Stimulated activated CD8-positive, alpha-beta memory T cell treated with anti-CD3 and anti-CD28 coated beads, Interleukin-12 subunit alpha, Interleukin-12 subunit beta, amount 100 ng/mL, for 24 hours (primary cell): ENCODE data around the gene TEX22.

Experiments used
- DNase-seq: peaks from one replicate; pipeline ENCODE4 v3.0.0-alpha.2; 2020; ENCODE audit errors: extremely low read depth

The TEX22 gene

DNA sequence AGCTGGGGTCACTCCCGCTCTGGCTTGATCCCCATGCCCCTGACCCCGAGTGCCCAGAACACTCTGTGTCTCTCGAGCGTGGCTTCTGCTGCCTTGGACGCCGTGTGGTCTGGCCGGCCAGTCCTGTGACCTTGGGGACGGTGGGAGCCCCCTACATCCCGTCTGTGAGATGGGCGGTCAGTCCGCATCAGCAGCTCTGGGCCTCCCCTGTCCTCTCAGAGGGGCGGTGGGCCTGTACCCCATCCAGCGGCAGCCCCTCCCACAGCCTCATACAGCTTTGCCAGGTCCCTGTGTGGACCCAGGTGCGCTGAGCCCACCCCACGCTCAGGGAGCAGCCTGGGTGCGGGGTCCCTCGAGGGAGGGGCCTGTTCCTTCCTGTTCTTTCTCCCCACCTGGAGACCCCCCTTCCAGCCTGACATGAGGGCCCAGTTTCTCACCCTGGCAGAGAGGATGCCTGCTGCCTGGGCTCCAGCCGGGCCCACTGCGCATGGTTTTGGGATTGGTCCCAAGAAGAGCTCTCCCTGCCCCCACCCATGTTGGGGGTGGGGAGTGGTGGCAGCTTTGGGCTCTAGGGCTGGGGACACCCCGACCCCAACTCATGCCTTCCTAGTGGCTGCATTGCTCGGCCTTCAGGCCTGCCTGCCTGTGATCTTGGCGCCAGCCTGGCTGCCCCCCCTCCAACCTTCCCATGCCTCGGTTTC lies 22.8 kb downstream of the TEX22 start:
- DNase-seq, result no peak

DNA sequence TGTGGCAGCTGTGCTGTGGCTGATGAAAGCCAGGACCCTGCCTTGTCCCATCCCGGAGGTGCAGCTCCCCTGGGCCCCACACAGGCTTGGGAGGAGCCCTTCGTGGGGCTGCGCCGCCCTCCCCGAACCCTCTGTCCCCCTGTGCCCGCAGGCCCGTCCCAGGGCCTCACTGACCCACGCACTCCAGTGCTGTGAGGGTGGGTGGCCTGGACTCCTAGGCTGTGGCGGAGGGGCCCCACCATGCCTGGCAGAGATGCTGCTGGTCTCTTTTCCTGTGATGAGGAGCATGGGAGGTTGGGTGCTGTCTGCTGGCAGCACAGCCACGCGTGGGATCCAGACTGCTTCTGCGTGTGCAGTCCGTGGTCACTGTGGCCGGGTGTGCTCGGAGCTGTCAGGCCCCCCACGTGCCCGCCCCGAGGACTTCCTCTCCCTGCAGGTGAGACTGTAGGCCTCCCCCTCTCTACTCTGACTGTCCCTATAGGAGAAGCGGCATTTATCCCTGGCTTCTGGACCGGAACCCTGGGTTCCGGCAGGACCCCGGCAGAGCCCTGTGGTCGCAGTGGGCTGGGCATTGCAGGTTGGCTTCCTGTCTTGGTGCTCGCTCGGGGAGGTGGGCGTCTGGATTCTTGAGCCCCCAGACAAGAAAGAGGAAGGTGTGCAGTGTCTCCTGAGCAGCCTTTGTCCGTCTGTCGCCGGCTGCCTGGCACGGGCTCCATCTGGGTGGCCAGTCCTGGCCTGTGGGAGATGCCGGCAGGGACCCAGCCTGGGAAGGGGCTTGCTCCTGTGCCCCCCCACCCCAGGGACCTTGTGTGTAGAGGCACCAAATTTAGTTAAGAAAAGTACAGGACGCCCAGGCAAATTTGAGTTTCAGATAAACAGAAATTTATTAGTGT lies 23.6 kb downstream of the TEX22 start:
- DNase-seq, result no peak

DNA sequence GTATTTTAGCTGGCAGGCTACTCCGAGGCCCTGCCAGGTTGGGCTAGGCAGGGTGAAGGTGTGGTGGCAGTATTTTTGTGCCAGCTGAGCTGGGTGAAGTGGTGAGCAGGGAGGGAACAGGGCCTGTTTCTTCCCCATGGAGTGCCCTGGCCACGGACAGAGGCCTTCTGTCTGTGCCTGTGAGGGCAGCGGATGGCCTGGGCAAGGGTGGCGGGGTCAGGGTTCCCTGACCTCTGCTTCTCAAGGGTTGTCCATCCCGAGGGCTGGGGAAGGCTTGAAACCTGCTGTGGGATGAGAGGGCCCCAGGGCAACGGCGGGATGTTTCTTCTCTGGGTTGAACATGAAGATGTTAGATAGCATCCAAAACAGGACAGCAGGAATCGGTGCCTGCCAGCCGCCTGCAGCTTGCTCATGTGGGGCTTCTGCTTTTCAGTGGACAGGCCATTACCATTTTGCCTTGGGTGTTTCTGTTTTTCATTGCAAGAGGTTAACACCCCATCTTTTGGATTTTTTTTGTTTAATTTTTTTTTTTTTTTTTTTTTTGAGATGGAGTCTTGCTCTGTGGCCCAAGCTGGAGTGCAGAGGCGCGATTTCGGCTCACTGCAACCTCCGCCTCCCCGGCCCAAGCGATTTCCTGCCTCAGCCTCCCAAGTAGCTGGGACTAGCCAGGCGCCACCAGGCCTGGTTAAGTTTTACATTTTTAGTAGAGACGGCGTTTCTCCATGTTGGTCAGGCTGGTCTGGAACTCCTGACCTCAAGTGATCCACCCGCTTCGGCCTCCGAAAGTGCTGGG lies 24.6 kb downstream of the TEX22 start:
- no peak for DNase-seq

DNA sequence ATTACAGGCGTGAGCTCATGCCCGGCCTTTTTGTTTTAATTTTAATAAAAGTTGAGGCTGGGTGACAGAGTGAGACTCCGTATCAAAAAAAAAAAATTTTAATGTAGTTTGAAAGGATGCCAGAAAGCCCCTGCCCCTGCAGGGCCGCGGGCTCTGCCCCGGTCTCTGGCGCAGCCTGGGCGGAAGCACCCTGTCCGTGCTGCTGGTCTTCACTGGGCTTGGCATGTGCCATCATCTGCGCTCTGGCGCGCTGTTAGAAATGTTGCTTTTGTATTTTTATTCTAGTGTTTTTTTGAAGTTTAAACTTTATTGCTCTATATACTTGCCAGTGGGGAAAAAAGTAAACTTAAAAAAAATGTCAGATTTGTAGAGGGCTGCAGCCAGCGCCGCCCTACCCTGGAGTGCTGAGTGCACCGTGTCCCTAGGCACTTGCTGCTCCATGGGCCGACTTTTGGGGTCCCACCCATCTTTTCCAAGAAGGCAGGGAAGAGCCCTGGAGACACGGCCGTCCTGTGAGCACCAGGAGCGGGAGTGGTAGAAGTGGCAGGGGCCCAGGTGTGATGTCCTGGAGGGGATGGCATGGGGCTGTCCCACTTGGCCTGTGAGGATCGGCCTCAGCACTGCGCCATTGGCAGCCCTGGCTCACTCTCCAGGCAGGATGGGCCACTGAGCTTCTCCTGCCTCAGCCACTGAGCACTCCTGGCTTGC lies 25.3 kb downstream of the TEX22 start:
- DNase-seq, result no peak

DNA sequence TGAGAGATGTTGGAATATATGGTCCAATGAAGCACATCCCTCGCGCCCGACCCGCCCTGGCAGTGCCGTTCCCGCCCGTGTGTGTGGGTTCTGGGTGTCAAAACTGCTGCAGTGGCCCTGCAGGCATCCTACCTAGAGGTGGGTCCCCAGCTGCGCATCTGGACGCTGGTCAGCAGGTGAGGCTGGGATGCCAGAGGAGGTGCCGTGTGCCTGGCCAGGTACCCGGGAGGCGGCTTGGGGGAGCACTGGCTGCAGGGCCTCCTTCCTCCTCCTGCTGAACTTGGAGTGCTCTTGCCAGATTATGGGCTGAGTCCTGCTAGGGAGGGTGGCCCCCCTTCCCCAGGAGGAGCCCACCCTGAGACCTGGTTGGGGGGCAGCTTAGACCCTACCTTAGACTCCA lies 26.5 kb downstream of the TEX22 start:
- DNase-seq, result no peak

DNA sequence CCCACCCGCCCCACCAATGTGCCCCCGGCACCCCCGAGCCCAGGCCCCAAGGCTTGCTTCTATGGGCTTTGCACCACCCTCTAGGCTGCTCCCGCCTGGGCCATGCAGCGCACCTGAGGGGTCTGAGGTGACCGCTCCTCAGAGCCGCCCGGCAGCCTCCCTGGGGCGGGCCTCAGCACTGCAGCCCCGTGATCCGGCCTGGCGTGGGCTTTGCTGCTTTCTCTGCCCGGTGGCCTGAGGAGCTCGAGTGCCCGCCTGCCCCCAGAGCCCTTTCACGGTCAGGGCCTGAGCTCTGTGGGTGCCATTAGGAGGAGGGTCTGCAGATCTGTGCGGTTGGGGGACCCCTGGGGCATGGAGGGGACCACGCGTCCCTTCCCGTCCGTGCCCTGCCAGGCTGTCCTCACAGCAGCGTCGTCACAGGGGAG lies 27.5 kb downstream of the TEX22 start:
- no peak for DNase-seq

DNA sequence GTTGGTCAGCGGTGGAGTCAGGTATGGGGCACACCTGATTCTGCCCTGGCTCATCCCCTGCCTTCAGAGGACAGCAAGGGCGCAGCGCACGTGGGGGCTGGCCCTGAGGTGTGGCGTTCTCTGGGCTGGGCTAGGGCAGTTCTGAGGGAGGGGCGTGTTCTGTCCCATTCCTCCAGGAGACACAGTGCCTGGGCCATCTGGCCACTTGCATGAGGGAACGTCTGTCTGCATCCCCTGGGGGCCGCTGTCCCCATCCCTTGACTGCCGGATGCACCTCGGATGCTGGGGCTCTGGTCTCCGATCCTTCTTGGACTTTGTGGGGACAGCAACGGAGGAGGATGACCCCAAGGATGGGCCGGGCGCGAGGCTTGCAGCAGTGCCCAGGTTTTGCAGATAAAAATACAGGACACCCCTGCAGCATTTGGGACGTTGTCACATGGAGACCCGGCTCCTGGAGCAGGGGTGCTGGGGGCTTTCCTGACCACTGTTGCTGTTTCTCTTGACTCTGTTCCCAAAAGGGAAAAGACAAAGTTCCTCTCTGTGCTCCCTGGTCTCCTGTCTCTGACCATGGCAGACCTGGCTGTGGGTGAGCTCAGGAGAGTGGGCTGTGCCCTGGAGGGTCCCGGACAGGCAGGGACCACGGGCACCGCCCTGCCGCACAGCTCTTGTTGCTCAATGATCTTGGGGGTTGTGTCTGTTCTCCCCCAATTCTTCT lies 28.2 kb downstream of the TEX22 start:
- DNase-seq, result no peak

DNA sequence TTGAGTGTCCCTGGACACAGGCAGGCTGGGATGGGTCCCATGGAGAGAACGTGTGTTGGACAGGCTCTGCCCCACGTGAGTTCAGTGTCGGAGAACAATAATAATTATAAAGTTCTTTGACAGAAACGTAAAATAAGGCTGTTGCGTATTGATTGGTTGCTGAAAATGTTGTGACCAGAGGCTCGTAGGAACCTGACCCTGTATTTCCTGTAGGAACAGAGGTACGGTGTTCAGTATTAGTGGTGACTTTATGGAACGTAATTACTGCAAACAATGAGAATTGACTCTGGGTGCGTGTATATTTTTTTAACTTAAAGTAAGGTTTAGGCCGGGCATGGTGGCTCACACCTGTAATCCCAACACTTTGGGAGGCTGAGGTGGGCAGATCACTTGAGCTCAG lies 29.1 kb downstream of the TEX22 start:
- no peak for DNase-seq

DNA sequence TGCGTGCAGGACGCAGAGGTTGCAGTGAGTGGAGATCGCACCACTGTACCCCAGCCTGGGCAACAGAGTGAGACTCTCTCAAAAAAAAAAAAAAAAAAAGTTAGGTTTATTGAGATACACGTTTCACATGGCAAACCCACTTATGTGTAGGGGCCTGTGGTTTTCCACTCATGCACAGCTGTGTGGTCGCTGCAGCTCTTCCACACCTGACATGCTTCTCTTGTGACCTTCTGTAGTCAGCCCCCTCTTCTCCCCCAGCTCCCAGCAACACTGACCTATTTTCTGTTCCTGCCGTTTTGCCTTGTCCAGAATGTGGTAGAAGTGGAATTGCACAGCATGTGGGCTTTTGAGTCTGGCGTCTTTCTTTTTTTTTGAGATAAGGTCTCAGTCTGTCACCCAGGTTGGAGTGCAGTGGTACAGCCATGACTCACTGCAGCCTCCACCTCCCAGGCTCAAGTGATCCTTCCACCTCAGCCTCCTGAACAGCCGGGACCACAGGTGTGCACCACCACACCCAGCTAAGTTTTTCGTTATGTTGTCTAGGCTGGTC lies 29.7 kb downstream of the TEX22 start:
- no peak for DNase-seq

DNA sequence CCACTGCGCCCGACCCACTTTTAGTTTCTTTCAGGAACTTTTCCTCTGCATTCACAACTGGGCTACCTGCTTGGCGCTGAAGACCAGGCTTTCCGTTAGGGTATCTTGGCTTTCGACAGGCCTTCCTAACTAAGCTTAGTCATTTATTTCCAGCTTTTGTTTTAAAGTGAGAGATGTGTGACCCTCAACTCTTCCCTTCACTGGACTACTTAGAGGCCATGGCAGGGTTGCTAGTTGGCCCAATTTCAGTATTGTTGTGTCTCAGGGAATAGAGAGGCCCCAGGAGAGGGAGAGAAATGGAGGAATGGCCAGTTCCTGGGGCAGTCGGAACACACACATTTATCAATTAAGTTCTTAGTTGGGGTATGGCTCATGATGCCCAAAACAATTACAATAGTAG lies 31.7 kb downstream of the TEX22 start:
- DNase-seq, result no peak

DNA sequence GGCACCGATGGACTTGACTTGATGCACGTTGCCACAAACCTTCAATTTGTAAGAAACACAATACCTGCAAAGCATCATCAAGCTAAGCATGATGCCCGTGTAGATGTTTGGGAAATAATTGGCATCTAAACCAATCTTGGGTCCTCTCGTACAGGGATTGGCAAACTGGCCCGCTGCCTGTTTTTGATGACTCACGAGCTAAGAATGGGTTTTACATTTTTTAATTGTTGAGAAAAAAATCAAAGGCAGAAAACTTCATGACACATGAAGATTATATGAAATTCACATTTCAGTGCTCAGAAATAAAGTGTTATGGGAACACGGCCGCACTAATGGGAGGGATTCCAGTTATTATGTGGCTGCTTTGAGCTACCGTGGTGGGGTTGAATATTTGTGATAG lies 32.2 kb downstream of the TEX22 start:
- no peak for DNase-seq

DNA sequence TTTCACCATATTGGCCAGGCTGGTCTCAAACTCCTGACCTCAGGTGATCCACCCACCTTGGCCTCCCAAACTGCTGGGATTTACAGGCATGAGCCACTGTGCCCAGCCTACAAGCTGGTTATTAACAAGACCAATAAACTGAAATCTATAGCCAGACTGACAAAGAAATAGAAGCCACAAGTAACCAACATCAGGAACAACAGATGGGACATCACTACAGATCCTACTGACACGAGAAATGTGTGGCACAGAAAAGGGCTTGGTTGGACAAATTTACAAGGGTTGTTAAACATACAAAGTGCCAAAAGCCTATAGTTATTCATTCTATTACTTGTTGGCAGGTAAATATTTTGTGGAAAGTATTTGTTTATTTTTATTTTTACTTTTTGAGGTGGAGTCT lies 32.9 kb downstream of the TEX22 start:
- DNase-seq, result no peak

DNA sequence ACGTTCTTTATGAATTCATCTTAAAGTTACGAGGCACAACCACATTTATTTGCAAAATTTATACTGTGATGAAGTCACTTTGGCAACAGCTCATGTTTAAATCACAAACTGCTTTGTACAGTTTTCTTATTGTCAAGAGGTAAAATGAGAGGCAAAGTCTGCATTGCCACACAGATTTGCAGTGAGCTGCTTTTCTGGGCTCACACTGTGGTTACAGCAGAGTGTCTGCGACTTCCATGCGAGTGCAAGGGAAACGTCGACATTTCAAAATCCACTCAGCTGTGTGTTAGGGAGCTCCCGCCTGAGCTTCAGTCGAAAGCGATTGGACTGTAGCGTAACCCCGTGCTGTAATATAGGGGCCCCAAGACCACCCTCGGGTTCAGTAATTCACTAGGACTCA lies 34.3 kb downstream of the TEX22 start:
- no peak for DNase-seq

DNA sequence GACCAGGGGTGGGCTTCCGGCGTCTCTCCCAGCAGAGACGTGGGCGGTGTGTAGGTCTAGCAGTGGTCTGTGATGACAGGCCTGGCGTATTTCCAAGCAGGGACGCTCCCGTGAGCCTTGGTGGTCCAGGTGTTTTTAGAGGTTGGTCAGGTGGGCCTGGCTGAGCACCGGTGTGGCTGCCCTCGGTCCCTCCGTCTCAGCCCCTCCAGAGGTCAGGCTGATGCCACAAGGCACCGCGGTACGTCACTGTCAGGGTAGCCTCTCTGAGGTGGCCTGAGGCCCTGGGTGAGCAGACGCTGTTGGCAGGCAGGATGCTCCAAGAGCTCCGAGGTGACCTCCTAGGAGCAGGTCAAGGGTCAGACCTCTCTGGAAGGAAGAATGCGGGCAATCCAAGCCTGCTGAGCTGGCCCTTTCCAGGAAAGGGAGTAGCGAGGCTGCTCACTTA lies 34.8 kb downstream of the TEX22 start:
- DNase-seq, result no peak

DNA sequence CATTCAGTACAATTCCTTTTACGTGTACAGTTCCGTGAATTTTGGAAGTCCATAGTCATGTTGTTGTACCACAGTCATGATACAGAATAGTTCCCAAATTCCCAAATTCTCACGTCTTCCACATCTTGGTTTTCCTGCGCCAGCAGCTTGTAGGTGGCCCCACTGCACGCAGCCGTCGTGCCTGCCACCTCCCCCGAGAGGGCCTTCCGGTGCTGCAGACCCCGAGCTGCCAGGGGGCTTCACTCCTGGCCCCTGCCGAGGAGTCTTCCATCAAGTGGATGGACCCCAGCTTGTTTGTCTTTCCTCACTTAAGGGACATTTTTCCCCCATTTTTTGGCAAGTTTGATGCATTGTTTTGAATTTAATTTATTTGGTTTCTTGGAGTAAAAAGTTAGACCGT lies 38.1 kb downstream of the TEX22 start:
- no peak for DNase-seq

DNA sequence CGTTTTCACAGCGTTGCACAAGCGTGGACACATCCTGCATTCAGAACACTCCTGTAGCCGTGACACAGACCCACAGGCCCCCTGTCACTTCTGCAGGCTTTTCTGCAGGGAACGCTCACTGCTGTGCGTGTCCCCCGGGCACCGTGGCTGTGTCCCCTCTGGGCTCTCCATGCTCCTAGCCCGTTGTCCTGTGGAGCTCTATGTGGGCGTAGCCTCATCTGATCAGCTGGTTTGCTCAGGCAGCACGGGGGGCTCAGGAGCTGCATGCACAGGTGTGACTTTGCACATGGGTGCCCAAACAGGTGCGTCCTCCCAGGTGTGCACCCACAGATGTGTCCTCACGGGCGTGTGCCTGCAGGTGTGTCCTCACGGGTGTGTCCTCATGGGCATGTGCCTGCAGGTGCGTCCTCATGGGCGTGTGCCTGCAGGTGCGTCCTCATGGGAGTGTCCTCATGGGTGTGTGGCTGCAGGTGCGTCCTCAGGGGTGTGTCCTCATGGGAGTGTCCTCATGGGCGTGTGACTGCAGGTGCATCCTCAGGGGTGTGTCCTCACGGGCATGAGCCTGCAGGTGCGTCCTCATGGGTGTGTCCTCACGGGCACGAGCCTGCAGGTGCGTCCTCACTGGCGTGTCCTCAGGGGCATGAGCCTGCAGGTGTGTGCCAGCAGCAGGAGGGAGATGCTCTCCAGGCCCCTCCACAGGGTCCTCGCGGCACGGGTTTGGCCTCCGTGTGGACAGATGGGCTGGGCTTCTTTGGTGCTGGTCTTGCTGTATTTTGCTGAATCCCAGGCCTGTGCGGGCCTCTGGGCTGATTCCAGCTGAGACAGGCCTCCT lies 38.8 kb downstream of the TEX22 start:
- DNase-seq, result no peak

DNA sequence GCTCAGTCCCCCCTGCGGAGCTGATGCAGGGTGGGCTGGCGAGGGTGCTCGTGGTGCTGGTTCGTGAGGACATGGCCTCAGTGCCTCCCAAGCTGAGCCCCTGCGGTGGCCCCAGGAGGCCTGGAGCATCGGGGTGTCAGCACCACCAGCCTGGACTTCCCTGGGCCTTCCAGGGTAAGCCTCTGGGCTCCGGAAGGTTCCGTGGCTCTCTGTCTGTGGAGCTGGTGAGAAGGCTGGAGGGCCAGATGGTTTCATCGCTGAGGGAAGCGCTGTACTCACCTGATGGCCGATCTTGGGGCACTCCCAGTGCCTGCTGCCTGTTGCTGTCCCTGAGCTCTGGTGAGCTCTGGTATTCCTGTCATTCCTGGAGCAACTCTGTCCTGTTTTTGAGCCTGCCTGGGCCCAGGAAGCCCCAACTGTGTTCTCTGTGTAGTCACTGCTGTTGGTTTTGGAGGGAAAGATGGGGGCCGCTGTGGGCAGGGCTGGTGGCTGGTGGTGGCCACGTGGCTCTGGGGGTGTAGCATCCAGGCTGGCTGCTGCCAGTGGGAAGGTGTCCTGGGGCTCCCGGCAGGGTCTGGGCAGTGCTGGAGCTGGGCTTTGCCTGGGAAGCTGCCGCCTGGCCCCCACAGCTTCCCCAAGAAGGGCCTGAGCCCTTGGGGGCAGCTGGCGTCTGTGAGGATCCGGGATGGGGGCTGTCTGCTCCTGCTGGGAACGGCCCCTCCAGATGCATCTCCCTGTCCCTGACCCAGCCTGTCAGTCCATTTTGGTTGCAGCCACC lies 39.6 kb downstream of the TEX22 start:
- no peak for DNase-seq

DNA sequence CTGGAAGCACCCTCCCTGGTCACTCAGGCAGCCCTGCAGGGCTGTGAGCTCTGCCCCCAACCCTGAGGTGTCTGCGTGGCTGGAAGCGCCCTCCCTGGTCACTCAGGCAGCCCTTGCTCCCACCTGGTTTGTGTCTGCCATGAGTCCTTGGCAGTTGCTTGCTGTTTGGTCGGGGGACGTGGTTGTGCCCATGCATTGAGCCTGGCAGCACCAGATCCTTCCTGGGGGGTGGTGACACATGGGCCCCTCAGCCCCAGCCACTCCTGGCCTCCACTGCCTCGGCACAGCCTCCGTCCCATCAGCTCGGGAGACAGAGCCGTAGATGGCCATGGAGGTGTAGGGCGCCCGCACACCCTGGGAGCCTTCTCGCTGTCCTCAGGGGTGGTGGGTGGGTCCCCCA lies 40.8 kb downstream of the TEX22 start:
- no peak for DNase-seq
